Measurements from ENCODE around the gene ACAA1.
A peak's percentile ranks its signal among the peaks of the same experiment; 100 is the strongest.
"Not testable (repeated sequence)": the region's sequence is repeated elsewhere in the genome, so short reads cannot be mapped to it uniquely, and the experiment has no call there.

Gene ACAA1

DNA sequence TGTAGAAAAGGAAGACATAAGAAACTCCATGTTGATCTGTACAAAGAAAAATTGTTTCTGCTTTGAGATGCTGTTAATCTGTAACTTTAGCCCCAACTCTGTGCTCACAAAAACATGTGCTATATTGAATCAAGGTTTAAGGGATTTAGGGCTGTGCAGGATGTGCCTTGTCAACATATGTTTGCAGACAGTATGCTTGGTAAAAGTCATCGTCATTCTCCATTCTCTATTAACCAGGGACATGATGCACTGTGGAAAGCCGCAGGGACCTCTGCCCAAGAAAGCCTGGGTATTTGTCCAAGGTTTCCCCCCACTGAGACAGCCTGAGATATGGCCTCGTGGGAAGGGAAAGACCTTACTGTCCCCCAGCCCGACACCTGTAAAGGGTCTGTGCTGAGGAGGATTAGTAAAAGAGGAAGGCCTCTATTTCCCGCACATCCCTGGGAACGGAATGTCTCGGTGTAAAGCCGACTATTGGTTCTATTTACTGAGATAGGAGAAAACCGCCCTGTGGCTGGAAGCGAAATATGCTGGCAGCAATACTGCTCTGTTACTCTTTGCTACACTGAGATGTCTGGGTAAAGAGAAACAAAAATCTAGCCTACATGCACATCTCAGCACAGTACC is 2.3 kb downstream of the ACAA1 start:
- not testable (repeated sequence) for DNase-seq (ENCODE audit: low spot score)

DNA sequence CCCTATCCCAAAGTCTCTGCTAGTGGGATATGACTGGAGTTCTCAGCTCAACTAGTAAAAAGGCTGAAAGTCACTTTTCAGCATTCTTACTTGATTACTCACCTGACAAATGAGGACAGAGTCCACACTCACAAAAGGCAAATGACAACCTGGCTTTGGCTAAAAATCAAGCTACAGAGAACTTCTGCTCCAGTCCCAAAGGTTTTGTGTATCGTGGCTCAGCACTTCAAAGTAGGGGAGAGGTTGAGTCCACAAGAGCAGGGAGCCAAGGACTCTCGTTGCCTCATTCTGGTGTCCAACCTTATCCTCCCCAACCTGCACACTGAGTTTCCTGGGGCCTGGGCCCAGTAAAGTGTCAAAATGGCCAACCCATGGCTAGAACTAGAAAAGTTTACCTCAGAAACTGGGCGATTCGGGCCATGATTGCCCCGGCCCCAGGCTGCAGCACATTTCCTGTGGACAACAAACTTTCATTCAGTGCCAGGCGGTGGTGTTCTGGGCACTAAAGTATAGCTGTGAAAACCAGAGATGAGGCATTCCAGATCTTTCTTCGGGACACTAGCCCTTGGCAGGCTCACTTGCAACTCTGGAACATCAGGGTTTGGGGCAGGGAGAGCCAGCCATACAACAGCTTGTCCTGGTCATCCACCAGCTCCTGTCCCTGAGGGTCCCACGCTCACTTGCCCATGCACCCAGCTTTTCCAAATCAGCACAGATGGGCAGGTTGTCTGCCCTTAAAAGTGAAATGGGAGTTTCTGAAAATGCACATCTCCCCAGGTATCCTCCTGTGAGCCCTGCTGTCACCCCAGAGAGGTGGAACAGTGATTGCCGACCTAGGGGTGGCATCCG is 3.1 kb downstream of the ACAA1 start:
- peak; percentile 38 for DNase-seq (ENCODE audit: low spot score)

DNA sequence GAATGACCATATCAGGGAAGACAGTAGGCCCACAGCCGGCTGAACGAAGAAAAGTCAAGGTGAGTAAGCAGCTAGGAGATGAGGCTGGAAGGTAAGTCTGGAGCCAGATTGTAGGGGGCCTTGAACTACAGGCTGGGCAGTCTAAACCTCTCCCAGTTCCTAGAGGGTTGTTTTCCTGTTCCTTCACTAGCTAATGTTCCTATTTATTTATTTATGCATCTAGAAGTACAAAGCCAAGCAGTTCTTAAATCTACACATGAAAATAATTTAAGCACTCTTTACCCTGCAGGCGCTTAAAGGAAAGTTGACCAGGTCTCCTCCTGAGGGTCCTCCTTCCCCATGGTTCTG is 3.7 kb downstream of the ACAA1 start:
- no peak for DNase-seq (ENCODE audit: low spot score)

DNA sequence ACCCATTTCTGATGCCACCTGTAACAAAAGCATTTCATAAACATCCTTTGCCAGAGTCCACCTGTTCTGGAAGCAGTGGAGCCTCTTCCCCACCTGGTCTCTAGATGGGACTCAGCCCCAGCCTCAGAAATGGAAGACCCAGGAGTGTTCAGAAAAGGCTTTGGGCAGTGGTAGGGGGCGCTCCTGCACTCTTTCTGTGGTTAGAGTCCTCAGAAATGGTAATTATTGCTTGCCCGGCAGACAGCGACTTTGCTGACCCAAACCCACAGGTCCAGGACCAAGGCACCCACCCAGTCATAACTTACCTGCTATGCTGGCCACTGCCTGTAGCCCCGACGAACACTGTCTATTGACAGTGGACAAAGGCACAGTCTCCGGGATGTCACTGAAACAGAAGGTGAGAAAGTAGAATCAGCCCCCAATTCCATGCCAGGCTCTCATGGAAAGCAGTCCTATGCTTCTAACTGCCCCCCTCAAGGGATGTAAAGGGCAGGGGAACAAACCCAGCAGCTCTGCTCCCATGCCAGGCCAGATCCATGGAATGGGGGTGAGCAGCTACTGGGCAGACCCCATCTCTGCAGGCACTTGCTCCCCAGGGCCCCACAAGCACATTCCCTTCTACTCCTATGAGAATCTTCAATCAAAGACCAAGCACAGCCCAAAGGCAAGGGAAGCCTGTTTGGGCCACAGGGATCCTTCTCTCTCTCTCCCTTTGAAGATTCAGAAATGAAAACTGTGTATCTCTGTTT is 5.1 kb downstream of the ACAA1 start:
- no peak for DNase-seq (ENCODE audit: low spot score)

DNA sequence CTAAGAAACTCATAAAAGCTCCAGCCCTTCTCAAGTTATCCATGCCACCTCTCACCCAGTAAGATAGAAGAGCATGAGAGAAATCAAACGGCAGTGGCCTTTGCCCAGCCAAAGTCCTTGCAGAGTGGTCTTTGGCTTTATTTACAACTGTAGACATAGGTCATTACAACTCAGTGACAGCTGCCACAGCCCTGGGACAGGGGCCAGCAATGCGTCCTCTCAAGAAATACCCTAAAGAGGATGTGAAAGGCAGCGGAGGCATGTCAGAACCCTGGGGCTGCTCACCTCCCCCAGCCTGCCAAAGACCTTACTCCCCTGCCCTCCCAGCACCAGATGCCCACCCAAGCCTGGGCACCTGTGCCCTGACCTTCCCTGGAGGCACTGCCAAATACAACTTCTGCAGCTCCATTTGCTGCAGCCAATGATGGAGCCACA is 6.3 kb downstream of the ACAA1 start:
- no peak for DNase-seq (ENCODE audit: low spot score)

DNA sequence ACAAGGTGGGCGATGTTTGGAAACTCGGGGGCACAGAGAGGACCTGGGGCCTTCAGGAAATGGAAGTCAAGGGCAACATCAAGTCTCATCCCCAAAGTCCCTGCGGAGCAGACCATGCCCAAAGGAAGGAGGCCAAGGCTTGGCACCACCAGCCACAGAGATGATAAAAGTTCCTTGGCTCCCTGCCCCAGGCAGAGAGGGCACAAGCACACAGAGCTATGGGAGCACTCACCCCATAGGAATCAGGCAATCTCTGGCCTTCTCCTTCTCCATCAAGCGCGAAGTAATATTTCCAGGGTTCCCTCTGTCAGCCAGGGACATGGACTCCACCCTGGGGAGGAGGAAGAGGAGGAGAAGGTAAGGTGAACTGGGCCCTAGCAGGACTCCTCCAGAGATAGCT is 7.9 kb downstream of the ACAA1 start:
- DNase-seq (ENCODE audit: low spot score): peak; percentile 38

DNA sequence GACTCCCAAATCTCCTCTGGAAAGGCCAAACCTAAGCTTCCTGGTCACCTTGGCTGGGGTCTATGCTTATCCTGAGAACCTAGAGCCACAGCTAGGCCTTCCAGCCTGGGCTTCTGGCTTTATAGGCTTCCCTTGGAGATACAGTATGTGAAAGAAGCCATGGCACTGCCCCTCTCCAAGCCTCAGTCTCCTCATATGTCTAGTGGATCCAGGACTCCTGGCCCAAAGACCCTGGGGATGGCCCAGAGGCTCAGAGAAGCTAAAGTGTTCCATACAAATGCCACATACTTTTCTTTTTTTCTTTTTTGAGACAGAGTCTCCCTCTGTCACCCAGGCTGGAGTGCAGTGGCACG is 8.6 kb downstream of the ACAA1 start:
- no peak for DNase-seq (ENCODE audit: low spot score)

DNA sequence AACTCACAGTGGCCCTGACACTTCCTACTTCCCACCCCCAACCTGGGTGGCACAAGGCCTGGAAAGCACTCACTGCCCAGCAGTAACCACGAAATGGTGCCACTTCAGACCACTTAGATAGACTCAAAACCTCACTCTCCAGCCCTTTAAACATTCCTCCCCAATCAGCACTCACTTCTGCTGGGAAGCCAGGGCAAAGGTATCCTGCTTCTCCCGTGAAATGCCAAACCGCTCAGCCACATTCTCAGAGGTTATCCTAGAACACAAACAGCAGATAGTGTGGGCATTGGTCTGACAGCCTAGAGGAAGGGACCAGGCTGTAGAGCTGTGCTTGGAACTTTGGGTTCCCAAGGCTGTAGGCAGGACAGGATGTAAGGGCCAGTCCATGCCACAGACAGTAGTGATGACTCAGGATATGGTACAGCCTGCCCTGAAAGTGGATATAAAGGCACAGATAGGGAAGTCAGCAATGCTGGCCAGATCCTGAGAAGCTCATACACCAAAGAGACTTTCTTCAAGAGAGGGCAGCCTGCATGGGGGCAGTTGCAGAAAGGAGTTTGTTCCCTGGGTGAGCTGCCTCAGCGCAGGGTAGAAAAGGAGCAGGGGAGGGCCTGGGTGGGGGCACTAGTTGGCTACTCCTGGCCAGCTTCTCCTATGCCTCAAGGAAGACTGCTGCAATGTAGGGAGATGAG is 9.2 kb downstream of the ACAA1 start:
- DNase-seq (ENCODE audit: low spot score): no peak

DNA sequence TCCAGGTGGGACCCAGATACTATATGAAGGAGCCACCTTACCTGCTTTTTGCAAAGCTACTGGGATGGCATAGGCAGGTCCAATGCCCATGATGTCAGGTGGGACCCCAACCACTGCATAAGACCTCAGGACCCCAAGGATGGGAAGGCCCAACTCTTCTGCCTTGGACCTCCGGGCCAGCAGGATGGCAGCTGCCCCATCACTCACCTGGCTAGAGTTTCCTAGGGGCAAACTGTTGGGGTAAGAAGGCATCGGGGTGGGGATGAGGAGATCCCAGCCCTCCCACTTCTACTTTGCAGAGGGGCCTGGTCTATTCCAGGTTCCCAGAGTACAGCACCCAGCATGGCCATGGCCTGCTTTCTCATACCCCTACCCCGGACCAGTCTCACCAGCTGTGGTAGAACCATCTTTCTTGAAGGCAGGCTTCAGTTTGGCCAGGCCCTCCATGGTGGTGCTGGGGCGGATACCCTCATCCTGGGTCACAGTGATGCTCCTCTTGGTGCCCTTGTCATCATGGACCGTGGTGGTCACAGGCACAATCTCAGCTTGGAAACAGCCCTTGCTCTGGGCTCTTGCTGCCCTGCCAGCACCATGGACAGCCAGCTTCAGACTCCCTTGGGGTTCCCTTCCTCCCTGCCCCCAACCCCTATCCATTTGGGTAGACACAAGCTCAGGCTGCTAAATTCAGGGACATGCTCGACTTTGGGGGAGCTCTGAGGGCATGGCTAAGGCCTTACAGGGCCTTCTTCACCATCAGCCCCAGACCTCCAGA is 10.6 kb downstream of the ACAA1 start:
- no peak for DNase-seq (ENCODE audit: low spot score)

DNA sequence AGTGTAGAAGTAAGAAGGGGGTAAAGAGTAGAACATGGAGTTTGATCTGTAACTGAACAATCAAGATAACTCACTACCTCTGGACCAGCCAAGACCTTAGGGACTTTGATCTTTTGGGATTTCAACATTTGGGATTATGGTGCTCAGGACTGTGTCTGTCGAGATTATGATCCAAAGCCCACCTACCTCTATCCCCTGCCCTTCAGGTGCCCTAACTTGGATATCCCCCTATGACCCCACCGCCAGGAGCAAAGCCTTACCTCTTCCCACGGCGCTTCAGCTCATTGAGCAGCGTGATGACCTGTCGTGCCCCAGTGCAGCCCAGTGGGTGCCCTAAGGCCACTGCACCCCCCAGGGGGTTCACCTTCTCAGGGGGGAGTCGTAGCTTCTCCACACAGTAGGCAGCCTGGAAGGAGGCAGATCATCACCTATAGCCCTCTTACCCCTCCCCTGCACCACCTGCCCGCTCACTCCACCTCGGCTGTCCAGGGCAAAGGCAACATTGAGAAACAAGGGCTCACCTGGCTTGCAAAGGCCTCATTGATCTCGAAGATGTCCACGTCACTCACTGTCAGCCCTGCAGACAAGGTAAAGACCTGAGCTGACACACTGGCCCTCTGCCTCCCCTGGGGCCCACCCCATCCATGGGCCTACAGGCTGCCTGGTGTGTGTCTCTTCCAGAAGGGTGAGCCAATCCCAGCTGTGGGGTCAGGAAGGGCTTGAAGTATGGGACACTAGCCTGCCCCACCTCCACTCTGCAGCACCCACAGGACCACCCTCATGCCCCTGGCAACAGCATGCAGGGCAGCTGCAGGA is 11.4 kb downstream of the ACAA1 start:
- DNase-seq (ENCODE audit: low spot score): no peak

DNA sequence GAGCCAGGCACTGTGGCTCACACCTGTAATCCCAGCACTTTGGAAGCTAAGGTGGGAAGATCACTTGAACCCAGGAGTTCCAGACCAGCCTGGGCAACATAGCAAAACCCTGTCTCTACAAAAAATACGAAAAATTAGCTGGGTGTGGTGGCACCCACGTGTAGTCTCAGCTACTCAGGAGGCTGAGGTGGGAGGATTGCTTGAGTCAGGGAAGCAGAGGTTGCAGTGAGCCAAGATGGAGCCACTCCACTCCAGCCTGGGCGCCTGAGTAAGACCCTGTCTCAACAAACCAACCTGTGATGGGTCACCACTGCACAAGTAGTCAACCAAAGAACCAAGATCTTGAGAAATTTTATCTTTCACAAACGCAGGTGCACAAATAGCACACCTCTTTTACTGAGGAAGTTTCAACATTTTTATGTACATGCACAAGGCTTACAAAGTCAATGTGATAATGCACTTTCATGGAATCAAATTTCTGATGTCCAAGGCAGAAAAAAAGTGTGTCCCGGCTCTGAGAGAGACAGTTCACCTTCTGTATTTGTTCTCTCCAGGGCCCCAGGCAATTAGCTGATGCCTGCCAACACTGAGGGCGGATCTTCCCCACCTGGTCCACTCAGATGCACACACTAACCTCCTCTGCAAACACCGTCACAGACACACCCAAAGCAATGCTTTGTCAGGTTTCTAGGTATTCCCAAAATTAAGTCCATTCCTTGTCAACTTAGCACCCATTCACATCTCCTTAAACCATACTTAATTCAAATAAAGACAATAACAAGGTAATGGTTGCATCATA is 12.4 kb downstream of the ACAA1 start:
- DNase-seq (ENCODE audit: low spot score): no peak

DNA sequence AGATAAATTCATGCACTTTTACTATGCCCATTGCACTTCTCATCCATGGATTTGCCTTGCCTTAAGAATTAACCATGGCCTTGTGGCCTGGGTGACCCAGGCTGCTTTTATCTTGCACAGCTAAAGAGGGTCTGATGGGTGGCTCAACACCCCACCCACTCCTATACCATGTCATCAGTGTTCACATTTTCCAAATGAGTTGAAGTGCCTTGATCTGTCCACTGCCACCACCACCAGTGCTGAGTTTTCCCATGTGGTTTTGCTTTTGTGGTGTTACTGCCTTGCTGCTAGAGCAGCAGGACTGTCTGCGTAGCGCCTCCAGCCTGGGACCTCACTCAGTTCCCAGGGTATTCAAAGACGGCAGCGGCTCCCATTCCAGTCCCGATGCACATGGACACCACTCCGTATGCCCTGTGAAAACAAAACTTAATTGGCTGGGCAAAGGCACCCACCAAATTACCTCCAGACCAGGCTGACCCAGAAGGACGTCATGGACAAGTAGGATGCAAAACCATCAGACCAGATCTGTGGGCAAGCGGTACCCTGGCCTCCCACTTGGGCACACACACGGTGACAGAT is 14.1 kb downstream of the ACAA1 start:
- DNase-seq (ENCODE audit: low spot score): no peak

DNA sequence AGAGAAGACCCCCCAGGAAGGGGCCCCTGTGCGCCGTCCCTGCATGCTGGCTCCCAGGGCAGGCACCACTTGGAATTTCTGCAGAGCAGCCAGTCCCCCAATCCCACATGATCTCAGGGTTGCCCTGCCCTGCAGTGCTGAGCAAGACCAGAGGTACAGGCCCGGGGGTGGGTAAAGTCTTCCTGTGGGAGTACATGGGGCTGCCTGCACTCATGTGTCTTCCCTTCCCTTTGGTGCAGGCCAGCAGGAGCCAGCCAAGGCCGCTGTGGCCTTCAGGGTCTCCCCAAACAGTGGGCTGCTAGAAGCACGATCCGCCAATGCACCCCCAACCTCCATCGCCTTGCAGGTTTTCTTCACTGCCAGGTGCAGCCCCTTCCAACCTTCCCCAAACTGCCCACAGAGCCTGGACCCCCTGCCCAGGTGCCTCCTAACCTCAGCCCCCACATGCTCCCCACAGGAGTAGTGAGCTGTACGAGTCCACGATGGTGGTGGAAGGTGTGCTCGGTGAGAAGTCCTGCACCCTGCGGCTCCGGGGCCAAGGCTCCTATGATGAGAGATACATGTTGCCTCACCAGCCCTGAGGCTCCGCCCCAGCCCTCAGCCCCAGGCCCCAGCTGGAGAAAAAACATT is 15.0 kb downstream of the ACAA1 start:
- peak; percentile 63 for DNase-seq (ENCODE audit: low spot score)

DNA sequence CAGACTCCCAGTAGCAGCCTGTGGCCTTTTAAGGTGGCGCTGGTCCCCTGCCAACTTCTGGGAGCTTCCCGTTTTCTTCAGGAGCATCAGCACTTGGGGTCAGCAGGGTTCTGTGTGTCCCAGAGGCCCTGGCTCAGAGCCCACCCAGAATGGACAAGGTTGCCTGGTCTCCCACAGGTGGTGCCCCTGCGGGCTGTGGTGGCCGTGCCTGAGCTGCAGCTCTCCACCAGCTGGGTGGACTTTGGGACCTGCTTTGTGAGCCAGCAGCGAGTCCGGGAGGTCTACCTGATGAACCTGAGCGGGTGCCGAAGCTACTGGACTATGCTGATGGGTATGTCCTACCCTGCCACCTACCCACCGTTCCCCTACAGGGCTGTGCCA is 15.5 kb downstream of the ACAA1 start:
- DNase-seq (ENCODE audit: low spot score): no peak

DNA sequence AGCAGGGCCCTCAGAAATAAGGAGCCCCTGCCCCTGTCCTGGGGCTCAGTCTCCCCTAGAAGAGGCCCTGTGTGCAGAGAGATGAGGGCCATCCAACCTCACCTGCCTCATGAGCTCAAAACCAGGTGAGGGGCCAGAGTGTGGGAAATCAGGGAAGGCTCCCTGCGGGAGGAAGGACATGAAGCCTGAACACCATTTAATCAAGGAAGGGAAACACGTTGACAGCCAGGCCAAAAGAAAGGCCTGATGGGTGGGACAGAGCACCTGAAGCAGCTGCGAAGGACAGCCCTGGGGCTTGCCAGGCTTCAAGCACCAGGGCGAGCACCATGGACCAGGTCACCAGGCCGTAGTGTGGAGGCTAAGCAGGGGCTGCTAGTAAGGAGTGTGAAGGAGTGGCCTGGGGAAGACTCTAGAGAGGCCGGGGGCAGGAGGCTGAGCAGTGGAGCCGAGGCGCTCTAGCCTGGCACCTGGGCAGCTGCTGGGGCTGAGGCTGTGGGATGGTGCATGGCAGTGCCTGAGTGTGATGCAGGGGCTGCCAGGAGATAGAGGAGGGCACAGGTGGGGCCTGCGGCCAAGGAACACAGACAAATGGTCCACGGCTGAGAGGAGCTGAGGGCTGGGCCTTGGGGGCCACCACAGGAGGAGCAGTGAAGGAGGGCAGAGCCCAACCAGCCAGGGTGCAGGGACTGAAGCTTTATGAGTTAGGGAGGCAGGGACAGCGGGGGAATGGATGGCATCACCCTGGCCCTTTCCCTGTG is 16.1 kb downstream of the ACAA1 start:
- DNase-seq (ENCODE audit: low spot score): peak; percentile 51

DNA sequence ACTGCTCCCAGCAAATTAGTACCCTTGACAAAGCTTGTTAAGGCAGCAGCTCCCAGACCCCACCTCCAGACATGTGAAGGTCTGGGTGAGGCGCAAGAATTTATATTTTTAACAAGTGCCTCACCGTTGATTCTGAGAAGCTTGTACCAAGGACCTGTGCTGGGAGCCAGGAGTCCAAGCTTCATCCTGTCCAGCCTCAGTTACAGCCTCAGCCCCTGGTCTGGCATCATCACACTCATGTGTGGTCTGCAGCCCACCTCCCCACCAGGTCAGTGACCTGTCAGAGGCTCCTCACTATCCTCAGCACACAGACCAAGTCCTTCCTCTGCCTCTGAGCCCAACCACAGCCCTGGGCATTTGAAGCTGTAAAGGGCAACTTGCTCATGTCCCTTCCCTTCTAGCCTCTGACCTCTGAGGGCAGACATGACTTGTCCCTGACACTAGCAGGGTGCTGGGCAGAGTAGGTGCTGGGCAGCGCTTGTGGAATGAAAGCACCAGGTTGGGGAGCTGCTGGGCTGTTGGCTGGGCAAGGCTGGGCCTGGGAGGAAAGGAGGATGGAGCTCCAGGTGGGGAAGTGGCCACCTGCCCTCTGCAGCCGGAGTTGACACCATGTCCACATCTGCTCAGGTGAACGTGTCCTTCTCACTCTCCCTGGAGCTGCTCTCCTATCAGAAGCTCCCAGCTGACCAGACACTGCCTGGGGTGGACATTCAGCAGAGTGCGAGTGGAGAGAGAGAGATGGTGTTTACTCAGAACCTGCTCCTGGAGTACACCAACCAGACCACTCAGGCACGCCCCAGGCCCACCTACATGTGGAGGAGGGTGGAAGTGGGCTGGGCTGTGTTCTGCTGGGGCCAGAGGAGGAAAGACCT is 16.9 kb downstream of the ACAA1 start:
- peak; percentile 53 for DNase-seq (ENCODE audit: low spot score)

DNA sequence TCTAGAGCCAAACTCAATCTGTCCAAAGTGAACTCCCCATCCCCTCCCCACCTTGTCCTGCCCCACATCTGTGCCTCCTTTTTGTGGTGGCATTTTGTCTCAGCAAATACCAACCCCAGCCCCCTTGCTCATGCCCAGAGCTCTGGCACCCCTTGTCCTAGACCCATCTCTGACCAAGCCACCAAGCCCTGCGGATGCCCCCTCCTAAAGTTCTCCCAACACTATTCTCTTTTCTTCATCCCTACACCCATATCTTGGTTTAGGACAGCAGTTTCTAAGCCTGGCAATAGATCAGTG is 17.7 kb downstream of the ACAA1 start:
- DNase-seq (ENCODE audit: low spot score): no peak

All from left forelimb (tissue), 1 donor.